Lower lobe of right lung (tissue), 2 donors: ENCODE measurements around the gene FAM117A. TPM values are rescaled to one million over a fixed set of nuclear protein-coding genes. Genes with fewer than 3 reads are reported as not detected.

Experiments used
- ATAC-seq, 2 donors: fragments of 200-7000 bp; cut with Tn5 transposase; one replicate each; pipeline ENCODE4 v1.9.1; 2020 to 2022; ENCODE audit warnings: mild to moderate bottlenecking in 2 of 2, moderate library complexity in 2 of 2
- DNase-seq: peaks from one replicate; pipeline ENCODE4 v3.0.0-alpha.2; 2020
- H3K27ac ChIP-seq: fragments of 200-600 bp; one replicate; pipeline ENCODE4 v1.8.0; 2022
- H3K27me3 ChIP-seq: fragments of 200-600 bp; one replicate; pipeline ENCODE4 v1.8.0; 2022; ENCODE audit warnings: low read depth
- H3K36me3 ChIP-seq: fragments of 200-600 bp; one replicate; pipeline ENCODE4 v1.8.0; 2022; ENCODE audit warnings: mild to moderate bottlenecking
- H3K4me1 ChIP-seq: fragments of 200-600 bp; one replicate; pipeline ENCODE4 v1.8.0; 2022
- H3K4me3 ChIP-seq: fragments of 200-600 bp; one replicate; pipeline ENCODE4 v1.8.0; 2022; ENCODE audit warnings: mild to moderate bottlenecking
- H3K9me3 ChIP-seq: fragments of 200-600 bp; one replicate; pipeline ENCODE4 v1.8.0; 2022
- intact Hi-C: fragments of 100-400 bp; cut with DNase I; formaldehyde crosslinking; loops from one replicate; pipeline ENCODE4 v1.11.0; 2022
- total RNA-seq: library from RNA; stranded (reverse); fragmentation: NEBNext Ultra II Directional; extraction: Animal tissue kit (Norgen Biotek cat#: 25700); gene quantifications from one replicate; pipeline ENCODE4 v1.2.1, GENCODE V29; 2021
- TF ChIP-seq, protein P1 (sequence below): fragments of 200-600 bp; IDR thresholded peaks from one replicate; pipeline ENCODE4 v1.8.0; 2022; ENCODE audit warnings: antibody characterized with exemption, mild to moderate bottlenecking
- donor health status: DM: no; HTN: yes; CAD: no; lungs with severe emphysema.

The FAM117A gene
- total RNA-seq, 1 donor from 2014 or later = 16.4 TPM

DNA sequence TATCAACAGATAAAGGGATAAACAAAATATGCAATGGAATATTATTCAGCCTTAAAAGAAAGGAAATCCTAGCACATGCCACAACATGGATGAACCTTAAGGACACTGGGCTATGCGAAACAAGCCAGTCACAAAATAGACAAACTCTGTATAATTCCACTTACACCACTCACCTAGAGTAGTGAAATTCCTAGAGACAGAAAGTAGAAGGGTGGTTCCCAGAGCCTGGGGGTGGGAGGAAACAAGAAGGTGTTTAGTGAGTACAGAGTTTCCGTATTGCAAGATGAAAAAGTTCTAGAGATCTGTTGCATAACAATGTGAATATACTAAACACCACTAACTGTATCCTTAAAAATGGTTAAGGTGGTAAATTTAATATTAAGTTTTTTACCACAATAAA, 96.1 kb downstream of the FAM117A start:
- no peaks in the 10 kb centered on the region for H3K27me3 ChIP-seq
- peaks cover 3% of the 10 kb centered on the region for H3K36me3 ChIP-seq
- intact Hi-C loops = no loop called here
- peak; percentile 79 to 89 for ATAC-seq
- no peak overlapping the region for H3K27ac ChIP-seq
- no peak for DNase-seq
- no peak overlapping the region for H3K4me3 ChIP-seq
- TF ChIP-seq, protein P1, sequence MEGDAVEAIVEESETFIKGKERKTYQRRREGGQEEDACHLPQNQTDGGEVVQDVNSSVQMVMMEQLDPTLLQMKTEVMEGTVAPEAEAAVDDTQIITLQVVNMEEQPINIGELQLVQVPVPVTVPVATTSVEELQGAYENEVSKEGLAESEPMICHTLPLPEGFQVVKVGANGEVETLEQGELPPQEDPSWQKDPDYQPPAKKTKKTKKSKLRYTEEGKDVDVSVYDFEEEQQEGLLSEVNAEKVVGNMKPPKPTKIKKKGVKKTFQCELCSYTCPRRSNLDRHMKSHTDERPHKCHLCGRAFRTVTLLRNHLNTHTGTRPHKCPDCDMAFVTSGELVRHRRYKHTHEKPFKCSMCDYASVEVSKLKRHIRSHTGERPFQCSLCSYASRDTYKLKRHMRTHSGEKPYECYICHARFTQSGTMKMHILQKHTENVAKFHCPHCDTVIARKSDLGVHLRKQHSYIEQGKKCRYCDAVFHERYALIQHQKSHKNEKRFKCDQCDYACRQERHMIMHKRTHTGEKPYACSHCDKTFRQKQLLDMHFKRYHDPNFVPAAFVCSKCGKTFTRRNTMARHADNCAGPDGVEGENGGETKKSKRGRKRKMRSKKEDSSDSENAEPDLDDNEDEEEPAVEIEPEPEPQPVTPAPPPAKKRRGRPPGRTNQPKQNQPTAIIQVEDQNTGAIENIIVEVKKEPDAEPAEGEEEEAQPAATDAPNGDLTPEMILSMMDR = no peak
- no peaks in the 10 kb centered on the region for H3K9me3 ChIP-seq
- H3K4me1 ChIP-seq = peaks cover 68% of the 10 kb centered on the region

DNA sequence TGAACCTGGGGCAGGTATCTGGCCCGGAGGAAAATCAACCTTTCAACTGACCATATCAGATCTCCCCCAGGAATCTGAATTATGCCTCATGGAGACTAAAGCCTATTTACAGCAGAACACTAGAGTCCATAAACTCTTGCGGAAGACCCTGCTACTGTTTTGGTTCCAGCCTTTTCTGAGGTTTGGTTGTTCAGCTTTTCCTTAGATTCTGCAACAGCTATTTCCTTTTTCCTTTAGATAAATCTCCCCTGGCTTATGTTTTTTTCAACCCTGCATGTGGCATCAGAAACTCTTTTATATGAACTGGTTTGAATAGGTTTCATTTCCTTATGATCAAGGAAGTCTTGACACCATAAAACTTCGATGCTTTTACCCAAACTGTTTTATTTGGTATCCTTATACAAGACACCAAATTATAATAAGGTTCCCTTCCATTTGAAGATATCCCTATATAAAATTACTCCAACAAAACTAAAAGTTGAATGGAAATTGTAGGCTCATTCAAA, 99.2 kb downstream of the FAM117A start:
- intact Hi-C loops = no loop called here
- TF ChIP-seq, protein P1 = no peak
- H3K9me3 ChIP-seq = no peaks in the 10 kb centered on the region
- no peak overlapping the region for H3K4me3 ChIP-seq
- ATAC-seq = no peak
- no peaks in the 10 kb centered on the region for H3K27me3 ChIP-seq
- no peak for DNase-seq
- no peaks in the 10 kb centered on the region for H3K36me3 ChIP-seq
- H3K4me1 ChIP-seq = peaks cover 44% of the 10 kb centered on the region
- H3K27ac ChIP-seq = no peak overlapping the region

Other genes starting within 250 kb of the FAM117A start
- gene NXPH3, start 188.3 kb downstream of the FAM117A start, total RNA-seq = 4.5 TPM
- 81.8 TPM for gene SPOP, start 86.0 kb downstream of the FAM117A start, total RNA-seq
- 38.9 TPM for gene SLC35B1, start 56.2 kb downstream of the FAM117A start, total RNA-seq
- gene KAT7, start 24.6 kb upstream of the FAM117A start, total RNA-seq = 56.7 TPM
- gene TAC4, start 83.9 kb upstream of the FAM117A start, total RNA-seq = not detected
- gene DLX4, start 205.1 kb upstream of the FAM117A start, total RNA-seq = 3.0 TPM
- 0.38 TPM for gene DLX3, start 231.1 kb upstream of the FAM117A start, total RNA-seq